ENCODE data around the gene NAA80.

Gene NAA80

DNA sequence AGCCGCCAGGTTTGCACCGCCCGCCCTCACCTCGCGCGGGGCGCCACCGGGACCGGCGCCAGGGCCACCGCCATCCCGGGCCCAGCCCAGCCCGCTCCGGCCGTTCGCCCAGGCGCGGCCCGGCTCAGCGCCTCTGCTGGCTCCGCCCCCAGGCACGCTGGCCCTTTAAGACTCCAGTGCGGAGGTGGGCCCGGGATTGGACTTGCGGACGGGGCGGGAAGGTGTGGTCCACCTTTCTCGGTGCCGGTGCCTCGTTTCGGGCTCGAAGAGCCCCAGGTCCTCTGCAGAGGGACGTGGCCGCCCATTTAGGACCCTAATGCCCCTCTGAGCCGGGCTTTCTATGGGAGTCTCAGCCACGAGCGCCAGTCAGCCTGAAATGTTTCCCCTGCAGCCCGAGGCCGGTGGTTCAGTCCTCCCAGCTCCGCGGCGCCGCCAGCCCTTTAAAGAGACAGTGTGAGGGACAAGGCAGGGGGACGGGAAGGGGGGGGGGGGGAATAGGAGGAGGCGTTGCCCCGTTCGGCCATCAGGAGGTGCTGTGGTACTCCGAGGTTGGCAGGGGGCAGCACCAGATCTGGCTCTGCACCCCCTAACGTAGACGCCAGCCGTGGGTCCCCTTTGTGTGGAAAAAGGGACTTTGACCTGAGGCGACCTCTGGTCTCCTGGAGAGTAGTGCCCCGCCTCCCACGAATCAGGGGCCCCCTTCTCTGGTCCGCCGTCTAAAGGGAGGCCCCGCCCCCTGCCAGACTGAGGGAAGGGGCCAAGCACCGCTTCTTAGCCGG, 22.3 kb upstream of the NAA80 start:
- peak; percentile 86 for ATAC-seq
- TF ChIP-seq, protein P1, sequence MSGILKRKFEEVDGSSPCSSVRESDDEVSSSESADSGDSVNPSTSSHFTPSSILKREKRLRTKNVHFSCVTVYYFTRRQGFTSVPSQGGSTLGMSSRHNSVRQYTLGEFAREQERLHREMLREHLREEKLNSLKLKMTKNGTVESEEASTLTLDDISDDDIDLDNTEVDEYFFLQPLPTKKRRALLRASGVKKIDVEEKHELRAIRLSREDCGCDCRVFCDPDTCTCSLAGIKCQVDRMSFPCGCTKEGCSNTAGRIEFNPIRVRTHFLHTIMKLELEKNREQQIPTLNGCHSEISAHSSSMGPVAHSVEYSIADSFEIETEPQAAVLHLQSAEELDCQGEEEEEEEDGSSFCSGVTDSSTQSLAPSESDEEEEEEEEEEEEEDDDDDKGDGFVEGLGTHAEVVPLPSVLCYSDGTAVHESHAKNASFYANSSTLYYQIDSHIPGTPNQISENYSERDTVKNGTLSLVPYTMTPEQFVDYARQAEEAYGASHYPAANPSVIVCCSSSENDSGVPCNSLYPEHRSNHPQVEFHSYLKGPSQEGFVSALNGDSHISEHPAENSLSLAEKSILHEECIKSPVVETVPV (CRISPR knock-in tag; IDR thresholded peaks at IDR 0.05) = no peak
- 0 out of 2 replicates have a peak, but pooled peaks have one; percentile 39 for TF ChIP-seq TSHZ2 (CRISPR knock-in tag; IDR thresholded peaks at IDR 0.05)

DNA sequence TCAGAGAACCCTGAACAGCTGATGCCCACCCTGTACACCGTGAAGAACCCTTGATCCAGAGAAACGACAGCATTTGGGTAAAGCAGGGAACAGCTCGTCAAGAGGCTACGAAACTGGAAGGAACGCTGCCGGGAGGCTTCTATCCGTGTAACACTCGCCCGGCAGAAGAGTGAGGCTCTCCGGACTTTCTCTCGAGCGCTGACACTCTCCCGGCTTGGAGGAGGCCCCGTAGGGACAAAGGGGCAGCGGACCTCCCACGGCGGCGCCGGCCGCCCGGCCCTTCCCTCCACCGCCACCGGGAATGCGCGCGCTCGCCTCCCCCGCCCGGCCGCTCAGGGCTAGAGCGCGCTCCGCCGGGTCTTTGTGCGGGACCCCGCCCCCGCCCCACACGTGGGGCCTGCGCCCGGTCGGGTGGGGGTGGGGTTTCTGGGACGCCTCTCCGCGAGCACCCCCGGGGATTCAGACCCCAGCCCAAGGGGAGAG, 21.7 kb upstream of the NAA80 start:
- ATAC-seq = peak; percentile 65
- TF ChIP-seq PPARA (CRISPR knock-in tag; IDR thresholded peaks at IDR 0.05; ENCODE audit: borderline replicate concordance) (no peak), CSDC2 (CRISPR knock-in tag; IDR thresholded peaks at IDR 0.05) (0 out of 2 replicates have a peak, but pooled peaks have one; percentile 9)

DNA sequence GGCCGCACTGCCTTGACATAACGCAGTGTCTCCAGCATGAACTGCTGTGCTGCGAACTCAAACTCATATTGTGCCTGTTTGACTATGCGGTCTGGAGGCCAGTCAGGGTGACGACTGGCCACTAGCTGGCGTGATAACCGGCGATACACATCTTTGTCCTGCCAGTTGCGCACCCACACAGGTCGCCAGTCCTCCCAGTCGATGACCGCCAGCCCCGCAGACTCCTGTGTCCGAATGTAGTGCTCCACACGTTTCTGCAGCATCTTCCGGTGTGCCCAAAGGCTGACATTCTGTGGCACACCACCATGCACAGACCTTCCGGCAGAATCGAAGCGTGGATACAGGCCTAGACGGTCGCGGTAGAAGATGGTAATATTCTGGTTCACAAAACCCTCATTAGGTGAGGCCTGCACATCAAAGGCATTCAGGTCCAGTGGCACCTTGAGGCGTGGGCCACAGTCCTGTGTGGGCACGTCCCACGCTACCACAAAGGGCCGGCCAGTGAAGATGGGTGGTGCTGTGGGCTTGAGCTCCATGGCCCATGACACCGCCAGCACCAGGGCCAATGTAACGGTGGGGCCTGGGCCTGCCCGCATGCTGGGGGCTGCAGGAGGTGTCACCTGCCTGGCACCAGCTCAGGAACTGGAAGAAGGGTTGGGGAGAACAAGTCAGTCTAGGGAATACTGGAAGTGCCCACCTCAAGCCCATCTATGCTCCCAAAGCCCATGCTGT, 20.9 kb upstream of the NAA80 start:
- TF ChIP-seq, protein P2, sequence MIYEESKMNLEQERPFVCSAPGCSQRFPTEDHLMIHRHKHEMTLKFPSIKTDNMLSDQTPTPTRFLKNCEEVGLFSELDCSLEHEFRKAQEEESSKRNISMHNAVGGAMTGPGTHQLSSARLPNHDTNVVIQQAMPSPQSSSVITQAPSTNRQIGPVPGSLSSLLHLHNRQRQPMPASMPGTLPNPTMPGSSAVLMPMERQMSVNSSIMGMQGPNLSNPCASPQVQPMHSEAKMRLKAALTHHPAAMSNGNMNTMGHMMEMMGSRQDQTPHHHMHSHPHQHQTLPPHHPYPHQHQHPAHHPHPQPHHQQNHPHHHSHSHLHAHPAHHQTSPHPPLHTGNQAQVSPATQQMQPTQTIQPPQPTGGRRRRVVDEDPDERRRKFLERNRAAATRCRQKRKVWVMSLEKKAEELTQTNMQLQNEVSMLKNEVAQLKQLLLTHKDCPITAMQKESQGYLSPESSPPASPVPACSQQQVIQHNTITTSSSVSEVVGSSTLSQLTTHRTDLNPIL (CRISPR knock-in tag; IDR thresholded peaks at IDR 0.05; ENCODE audit: low read depth) = no peak
- no peak for TF ChIP-seq ESRRG (CRISPR knock-in tag; IDR thresholded peaks at IDR 0.05)
- TF ChIP-seq SNAI2 (CRISPR knock-in tag; IDR thresholded peaks at IDR 0.05) = no peak
- TF ChIP-seq GLIS3 (CRISPR knock-in tag; IDR thresholded peaks at IDR 0.05) = no peak
- TF ChIP-seq ZFP3 (CRISPR knock-in tag; IDR thresholded peaks at IDR 0.05) = no peak
- TF ChIP-seq PPARA (CRISPR knock-in tag; IDR thresholded peaks at IDR 0.05; ENCODE audit: borderline replicate concordance) = no peak
- TF ChIP-seq ZNF8 (CRISPR knock-in tag; IDR thresholded peaks at IDR 0.05) = no peak
- TF ChIP-seq, protein P3, sequence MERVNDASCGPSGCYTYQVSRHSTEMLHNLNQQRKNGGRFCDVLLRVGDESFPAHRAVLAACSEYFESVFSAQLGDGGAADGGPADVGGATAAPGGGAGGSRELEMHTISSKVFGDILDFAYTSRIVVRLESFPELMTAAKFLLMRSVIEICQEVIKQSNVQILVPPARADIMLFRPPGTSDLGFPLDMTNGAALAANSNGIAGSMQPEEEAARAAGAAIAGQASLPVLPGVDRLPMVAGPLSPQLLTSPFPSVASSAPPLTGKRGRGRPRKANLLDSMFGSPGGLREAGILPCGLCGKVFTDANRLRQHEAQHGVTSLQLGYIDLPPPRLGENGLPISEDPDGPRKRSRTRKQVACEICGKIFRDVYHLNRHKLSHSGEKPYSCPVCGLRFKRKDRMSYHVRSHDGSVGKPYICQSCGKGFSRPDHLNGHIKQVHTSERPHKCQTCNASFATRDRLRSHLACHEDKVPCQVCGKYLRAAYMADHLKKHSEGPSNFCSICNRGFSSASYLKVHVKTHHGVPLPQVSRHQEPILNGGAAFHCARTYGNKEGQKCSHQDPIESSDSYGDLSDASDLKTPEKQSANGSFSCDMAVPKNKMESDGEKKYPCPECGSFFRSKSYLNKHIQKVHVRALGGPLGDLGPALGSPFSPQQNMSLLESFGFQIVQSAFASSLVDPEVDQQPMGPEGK (CRISPR knock-in tag; IDR thresholded peaks at IDR 0.05; ENCODE audit: borderline replicate concordance) = no peak
- TF ChIP-seq, protein P4, sequence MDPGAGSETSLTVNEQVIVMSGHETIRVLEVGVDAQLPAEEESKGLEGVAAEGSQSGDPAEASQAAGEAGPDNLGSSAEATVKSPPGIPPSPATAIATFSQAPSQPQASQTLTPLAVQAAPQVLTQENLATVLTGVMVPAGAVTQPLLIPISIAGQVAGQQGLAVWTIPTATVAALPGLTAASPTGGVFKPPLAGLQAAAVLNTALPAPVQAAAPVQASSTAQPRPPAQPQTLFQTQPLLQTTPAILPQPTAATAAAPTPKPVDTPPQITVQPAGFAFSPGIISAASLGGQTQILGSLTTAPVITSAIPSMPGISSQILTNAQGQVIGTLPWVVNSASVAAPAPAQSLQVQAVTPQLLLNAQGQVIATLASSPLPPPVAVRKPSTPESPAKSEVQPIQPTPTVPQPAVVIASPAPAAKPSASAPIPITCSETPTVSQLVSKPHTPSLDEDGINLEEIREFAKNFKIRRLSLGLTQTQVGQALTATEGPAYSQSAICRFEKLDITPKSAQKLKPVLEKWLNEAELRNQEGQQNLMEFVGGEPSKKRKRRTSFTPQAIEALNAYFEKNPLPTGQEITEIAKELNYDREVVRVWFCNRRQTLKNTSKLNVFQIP (CRISPR knock-in tag; IDR thresholded peaks at IDR 0.05; ENCODE audit: borderline replicate concordance, low read depth) = no peak
- TF ChIP-seq ZC3H10 (CRISPR knock-in tag; IDR thresholded peaks at IDR 0.05) = no peak
- no peak for TF ChIP-seq ZFP30 (CRISPR knock-in tag; IDR thresholded peaks at IDR 0.05)
- TF ChIP-seq ZNF70 (CRISPR knock-in tag; IDR thresholded peaks at IDR 0.05) = no peak
- TF ChIP-seq TOX (CRISPR knock-in tag; IDR thresholded peaks at IDR 0.05; ENCODE audit: borderline replicate concordance) = no peak
- TF ChIP-seq ZNF565 (CRISPR knock-in tag; conservative IDR thresholded peaks at IDR 0.05; ENCODE audit: low read depth) = no peak
- TF ChIP-seq BACH2 (CRISPR knock-in tag; IDR thresholded peaks at IDR 0.05; ENCODE audit: borderline replicate concordance) = no peak
- TF ChIP-seq ISL1 (CRISPR knock-in tag; IDR thresholded peaks at IDR 0.05) = no peak
- no peak for ATAC-seq

All from SK-N-SH treated with all-trans-retinoic acid at 6 μM for 48 hours (cell line).